COLO668 (cell line): ENCODE results near the gene C5orf46.
"Not testable (repeated sequence)": the region's sequence is repeated elsewhere in the genome, so short reads cannot be mapped to it uniquely, and the experiment has no call there.

Experiments
- DNase-seq: peaks from one replicate; lab custom pipeline; 2025; ENCODE audit not compliant: unreplicated experiment; lab: John Stamatoyannopoulos, UW

Gene C5orf46

DNA sequence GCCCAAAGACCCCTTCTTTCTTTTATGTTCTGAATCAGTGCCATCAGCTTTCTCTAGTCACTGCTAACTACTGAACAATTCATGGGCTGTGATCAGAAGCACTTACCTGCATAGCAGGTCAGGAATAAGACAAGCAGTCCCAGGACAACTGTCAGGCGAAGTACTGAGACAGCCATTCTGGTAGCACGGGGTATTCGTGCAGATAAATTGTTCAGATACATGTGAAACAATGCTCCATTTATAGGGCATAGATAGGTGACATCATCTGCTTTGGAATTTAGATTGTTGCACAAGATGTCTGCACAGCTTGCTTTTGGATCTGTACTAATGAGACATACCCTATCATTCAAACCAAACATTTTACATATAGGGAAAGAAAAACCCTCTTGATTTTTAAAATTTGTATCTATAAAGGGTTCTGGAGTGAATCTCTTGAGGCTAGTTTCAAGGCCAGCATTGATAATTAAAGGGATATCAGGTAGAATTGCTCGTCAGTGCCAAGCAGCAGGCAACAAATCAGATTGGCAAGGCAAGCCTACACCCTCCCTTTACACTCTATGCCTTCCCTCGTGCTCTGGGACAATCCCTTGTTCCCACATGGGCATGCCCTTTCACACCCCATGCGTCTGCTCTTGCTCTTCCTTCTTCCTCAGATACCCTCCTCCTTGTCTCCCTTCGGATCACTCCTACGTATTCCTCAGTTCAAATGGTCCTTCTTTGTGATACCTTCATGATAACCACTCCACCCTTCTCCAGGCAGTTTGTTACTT, at the start of gene C5orf46:
C5orf46 (minus strand) TSS at position 213 of the 770 bp plus-strand sequence; CDS start at position 176, 37 bp downstream.
- DNase-seq = no peak

DNA sequence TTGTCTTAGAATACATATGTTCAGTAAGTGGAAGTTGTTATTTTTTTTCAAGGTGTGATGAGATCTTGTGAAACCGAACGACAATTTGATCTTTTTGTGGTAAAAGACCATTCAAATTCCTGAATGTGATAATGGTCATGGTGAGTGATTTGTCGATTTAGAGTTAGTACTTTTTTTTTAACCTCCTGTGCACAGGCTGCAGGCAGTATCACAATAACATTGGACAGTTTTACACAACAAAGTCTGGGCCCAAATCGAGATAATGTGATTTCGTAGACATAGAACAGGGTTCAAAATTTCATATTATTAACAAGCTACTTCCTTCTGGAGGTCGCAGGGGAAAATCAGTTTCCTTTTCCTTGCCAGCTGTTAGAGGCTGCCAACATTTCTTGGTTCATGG, 48.6 kb upstream of the C5orf46 start:
- DNase-seq = no peak

DNA sequence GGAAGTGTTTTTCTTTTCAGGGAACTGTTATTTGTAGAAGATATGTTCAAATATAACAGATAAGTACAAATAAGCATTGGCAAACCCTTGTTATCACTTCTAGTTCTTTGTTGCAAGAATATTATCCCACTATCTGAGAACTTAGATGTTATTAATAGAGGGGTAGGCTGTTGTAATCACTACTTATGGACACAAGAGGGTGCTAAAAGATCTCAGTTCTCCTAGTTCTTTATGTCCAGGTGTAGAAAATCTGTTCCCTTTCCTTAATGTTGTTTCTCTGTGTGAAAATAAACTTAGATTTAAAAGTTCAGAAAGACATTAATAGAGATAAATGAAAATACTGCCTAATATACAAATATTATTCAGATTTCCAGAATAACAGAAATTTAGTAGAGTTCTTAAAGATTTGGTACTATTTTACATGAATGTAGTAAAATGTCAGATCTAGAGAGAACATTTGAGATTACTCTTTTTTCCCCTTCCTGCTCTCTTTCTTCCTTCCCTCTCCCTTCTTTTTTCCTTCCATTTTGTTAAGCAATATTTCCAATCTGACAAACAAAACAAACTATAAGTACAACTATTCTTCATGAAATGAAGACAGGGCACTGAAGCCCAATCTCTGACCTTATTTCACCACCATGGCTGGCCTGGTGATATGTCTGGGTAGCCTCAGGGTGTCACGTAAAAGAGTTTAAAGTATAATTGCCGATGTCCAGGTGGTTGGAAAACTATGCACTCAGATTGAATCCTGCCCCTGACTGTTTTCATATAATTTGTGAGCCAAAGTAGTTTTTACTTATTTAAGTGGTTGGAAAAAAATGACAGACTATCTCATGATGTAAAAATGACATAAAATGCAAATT, 43.6 kb upstream of the C5orf46 start:
- no peak for DNase-seq

DNA sequence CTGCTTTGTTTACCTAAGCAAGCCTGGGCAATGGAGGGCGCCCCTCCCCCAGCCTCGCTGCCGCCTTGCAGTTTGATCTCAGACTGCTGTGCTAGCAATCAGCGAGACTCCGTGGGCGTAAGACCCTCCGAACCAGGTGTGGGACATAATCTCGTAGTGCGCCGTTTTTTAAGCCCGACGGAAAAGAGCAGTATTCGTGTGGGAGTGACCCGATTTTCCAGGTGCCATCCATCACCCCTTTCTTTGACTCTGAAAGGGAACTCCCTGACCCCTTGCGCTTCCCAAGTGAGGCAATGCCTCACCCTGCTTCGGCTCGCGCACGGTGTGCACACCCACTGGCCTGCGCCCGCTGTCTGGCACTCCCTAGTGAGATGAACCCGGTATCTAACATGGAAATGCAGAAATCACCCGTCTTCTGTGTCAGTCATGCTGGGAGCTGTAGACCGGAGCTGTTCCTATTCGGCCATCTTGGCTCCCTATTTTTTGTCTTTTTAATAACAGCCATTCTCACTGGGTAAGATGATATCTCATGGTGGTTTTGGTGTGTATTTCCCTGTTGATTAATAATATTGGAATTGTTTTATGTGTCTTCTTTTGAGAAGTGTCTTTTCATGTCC, 40.4 kb upstream of the C5orf46 start:
- DNase-seq = not testable (repeated sequence)

DNA sequence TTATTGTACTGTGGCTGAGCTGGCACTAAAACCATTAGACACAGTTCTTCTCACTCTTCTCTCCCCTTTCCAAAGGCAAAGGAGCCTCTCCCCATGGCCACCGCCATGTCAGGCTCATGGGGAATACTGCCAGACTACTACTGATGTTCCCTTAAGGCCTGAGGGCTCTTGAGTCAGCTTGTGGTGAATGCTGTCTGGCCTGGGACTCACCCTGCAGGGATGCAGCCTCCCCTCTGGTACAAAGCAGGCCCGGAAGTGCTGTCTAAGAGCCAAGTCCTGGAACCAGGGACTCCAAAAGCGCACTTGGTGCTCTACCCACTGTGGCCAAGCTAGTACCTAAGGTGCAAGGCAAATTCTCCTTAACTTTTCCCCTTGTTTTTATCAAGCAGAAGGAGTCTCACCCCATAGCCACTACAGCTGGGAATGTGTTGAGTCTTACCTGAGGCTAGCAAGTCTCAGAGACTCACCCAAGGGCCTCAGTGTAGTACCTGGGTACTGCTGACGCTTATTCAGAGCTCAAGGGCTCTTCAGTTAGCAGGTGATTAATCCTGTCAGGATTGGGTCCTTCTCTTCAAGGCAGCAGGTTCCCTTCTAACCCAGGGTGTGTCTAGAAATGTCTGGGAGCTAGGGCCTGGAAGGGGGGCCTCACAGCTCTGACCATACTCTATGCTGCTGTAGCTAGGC, 33.2 kb upstream of the C5orf46 start:
- no peak for DNase-seq

DNA sequence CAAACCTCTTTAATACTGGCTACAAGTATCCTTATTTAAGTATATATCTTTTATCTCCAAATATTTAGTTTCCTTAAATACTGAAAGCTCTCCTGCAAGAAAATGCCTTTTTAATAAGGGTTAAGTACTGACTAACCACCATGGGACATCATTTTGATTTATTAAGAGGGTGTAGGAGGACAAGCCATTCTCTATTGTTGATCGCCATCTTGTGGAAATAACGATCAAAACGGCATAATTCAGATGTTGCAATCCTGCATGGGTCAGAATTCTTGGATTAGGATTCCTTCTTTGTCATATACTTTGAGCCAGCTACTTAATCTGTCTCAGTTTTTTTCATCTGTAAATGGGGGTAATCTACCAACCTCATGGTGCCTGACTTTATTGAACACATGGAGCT, 28.7 kb upstream of the C5orf46 start:
- DNase-seq = no peak

DNA sequence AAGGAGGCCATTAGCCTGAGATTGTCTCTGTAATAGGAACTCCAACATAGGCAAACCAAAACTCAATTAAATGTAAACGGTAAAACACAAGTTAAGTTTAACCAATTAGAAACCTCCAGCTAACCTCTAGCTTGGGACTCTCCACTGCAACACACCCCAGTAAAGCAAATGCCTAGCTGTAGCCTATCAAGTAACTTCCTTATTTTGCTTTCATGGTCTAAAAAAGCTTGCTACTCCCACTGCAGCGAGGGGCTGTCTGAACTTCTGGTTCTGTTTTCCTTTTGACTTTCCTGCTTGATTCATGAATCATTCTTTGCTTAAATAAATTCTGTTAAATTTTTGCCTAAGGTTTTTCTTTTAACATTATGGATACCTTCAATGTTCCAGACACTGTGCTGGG, 24.4 kb upstream of the C5orf46 start:
- no peak for DNase-seq

DNA sequence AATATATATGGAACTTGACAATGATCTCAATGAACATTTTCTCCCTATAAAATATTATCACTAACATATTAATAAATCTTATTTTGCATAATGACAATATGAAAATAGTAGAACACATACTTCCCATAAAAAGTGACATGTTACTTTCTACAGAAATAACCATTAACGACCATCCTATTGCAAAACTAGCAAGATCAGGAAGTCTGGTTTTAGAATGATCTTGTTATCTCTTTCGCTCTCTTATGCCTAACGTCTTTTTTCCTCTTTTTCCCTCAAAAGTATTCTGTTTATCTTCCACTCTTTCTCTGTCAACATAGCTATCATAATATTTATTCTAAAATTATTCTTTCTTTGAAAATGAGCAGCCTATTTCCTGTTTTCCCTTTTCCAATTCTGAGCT, 21.6 kb upstream of the C5orf46 start:
- no peak for DNase-seq

DNA sequence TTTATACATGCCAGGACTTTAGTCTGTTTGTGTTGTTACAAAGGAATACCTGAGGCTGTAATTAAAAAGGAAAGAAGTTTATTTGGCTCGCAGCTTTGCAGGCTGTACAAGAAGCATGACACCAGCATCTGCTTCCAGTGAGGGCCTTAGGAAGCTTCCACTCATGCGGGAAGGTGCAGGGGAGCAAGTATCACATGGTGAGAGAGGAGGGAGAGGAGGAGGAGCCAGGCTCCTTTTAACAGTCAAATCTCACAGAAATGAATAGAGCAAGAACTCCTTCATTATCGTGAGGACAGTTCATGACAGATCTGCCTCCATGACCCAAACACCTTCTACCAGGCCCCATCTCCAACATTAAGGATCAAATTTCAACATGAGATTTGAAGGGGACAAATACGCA, 18.7 kb upstream of the C5orf46 start:
- DNase-seq = no peak

DNA sequence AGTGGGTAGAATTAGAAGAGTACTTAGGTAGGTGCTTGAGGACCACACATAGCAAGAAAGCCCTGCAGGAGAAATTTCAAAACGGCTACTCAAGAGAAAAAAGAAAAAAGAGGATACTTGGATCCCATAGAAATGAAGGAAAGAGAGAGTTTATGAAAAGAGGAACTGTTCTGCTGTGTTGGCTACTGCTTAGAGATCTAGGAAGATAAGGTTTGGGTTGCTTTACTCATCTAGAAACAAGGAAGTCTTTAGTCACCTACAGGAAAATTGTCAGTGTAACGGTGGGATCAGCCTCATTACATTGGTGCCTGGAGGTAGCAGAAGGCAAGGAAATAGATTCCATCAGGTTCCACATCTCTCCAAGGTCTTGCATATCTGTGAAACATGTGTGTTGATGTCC, 14.8 kb upstream of the C5orf46 start:
- no peak for DNase-seq

DNA sequence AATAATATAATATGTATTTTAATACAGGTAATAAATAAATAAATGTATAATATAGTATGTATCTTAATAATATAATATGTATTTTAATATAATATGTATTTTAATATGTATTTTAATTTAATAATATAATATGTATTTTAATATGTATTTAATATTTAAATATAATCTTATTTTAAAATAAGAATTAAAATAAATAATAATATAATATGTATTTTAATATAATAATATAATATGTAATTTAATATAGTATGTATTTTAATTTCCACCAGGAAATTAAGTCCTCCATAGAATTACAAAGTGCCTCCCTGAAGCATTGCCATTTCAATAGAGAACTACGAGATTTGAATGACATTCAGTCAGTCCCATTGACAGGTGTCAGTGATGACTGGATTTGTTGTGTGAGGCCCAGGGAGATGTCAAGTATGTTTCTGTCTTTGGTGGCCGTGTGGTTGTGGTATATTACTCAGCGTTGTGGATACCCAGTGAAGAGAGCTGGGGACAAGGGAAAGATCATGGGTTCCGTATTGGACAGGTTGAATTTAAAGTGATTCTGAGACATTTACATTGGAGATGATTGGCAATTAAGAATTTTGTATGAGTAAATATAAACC, 14.2 kb upstream of the C5orf46 start:
- DNase-seq = no peak

DNA sequence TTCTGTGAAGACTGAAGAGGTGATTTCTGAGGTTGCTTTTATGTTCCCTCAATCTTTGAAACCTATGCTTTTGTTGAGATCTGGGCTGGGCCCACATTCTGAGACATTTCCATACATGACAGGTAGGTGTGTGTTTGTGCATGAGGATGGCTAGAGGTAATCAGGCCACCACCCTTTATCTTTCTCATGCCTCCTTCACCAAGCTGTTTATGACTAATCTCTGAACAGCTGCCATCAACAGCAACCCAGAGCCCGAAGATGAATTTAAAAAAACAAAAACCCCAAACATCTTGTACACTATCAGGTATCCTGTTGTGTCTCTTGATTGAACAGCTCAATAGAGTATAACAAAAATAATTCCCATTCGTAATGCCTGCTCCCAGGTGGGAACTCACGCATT, 12.6 kb upstream of the C5orf46 start:
- no peak for DNase-seq

DNA sequence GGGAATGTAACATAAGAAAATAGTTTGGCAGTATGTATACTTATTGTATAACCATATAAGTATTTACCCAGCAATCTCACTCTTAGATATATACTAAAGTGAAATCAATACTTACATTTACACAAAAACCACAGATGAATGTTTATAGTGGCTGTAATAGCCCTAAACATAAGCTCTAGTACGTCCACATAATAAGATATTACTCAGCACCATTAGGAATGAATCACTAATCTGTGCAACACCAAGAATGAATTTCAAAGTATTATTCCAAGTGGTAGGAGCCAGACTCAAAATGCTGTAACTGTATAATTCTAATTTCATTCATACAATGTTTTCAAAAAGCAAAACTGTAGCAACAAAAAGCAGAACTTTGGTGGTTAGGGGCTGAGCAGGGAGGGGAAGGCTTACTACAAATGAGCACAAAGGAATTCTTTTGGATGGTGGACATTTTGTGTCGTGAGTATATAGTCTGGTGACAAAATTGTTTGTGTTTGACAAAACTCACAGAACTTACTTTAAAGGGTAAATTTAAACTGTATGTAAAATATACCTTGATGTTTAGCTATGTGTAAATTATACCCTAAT, 11.9 kb upstream of the C5orf46 start:
- no peak for DNase-seq

DNA sequence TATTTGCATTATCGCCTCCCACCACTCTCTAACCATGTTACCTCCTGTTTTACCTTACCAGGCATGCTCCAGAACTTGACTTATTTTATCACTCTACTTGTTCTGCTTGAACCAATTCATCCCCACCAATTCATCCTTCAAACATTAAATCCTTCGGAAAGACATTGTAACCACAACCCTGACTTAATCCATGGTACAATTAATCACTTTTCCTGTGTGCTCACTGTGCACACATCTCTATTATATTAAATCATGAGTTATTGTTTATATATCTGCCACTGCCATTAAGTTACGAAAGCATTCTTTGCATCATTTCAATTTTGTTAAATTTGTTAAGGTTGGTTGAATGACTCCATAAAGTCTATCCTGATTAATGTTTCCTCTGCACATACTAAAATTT, 7.4 kb upstream of the C5orf46 start:
- no peak for DNase-seq

DNA sequence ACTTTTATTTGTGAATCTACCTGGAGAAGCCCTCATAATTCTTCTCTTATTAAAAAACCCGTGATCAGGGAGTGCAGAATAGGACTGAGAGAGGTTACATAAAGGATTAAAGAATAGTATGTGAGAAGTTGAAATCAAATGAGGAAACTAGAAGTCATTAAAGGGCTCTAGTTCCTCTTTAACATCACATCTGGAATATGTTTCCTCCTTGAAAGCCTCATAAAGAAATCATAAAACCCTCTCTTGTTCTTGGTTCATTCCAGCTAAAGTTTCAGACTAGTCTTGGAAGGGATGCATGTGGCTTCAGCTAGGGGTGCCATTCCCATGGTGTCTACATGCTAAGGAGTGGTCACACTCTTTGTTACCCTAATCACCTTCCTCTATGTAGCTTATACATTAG, 5.7 kb upstream of the C5orf46 start:
- no peak for DNase-seq

DNA sequence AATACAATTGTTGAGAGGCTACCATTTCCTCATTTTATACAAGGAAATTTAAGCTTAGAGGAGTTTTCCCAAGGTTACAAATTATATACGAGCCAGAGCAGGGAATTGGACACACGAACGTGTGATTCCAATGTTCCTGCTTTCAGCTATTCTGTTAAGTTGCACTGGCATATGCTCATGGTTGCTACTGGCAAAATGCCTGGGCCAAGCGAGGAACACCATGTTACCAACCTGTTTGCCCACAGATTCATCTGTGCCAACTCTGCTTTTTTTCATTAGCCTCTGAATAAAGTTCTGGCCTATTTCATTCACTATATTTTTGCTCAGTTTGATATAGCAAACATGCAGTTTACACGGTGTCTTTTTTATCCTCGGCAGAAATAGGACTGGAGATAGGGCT, 5.1 kb upstream of the C5orf46 start:
- DNase-seq = no peak

DNA sequence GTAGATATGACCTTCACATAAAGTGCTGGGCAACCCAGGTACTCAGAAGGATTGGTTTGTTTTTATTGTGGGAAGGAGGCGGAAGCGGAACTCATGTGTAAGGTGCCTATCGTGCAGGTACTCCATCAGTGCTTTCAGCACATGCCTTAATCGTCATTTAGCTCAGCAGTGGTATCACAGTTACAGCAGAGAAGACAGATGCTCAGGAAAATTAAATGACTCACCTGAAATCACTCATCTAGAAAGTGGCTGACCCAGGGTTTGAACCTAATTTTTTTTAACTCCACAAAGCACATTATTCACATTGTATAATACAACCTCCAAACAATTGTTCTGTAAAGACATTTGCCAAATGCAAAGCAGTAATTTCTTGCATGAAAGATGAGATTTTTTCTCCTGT, 2.2 kb downstream of the C5orf46 start:
- no peak for DNase-seq

DNA sequence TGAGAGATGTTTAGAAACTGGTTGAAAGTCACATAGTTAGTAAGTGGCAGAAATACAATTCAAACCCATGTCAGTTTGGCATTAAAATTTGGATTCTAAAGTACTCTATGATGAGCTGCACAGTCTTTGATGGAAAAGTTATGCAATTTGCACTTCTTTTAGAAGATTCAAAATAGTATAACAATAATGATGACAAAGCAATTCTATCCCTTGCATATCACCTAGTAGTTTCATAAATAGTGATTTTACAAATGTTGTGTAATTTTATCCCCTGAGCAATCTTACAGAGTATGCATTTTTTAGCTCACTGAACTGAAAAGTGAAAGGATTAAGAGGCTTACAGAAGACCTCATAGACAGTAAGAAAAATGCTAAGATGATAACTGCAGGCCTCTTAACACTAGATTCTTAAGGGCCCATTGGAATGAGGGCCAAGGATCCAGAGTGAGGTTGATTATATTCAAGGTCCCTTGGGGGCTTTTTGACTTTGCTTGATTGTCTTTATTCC, 3.7 kb downstream of the C5orf46 start:
- DNase-seq = no peak

DNA sequence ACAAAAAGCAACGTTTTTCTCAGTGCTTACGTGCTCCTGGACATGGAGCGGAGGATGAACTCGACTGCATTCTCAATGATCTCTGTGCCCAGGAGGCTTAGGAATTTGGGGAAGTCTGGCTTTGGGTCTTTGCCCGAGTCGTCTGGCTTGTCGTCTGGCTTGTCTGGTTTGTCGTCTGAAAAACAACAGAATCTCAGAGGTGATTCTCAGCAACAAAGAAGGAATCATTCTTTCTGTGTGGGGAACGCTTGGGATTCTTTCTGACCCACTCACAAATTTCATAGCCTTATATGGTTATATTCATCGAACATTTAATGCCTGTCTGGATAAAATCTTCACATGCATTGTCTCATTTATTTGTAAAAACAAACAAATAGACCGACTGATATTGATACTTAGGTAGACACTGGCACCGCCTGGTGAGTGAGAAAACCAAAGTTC, 4.7 kb downstream of the C5orf46 start:
- DNase-seq = no peak

DNA sequence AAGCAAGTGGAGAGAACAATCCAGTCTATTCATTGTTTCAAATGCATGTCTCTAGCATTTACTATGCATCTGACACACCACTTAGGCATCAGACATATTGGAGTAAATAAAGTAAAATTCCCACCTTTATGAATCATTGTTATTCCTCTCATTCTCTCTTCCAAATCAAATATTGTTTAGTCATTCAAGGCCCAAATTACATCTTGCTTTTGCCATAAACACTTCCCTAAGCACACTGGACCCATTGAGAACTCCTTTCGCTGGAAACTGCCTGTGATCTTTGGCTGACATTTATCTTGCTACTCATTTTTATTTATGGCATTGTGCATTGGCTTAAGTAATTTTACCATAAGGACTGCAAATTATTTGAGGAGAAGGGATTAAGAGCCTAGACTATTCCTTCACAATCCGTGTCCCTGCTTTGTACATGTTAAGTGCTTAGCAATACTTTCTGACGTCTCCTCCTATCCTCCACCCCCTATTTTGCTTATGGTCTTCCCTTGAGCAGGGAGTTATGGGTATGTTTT, 7.4 kb downstream of the C5orf46 start:
- DNase-seq = no peak
